ENCODE data around the gene NAMPT. TPM values are rescaled to one million over a fixed set of nuclear protein-coding genes. Genes with fewer than 3 reads are reported as not detected.

The NAMPT gene
- total and polyA plus RNA-seq, 9 of the 15 experiments (the other 6 are each of a cell fraction or from before 2014, with no cell fraction given) = 41.1 to 160 (median 106) TPM

GRCh38 chr7:106284714-106285050 is at the start of gene NAMPT (continued):
- TF ChIP-seq CBFB (CRISPR knock-in tag; IDR thresholded peaks at IDR 0.05) (no peak), SIN3A (IDR thresholded peaks at IDR 0.05; ENCODE audit: borderline replicate concordance in 2 of 2, control insufficient read depth in 1 of 2, low read depth in 2 of 2, low read length in 2 of 2) (peak in 1 of 2 experiments; percentile 54; a peak in 2 of 4 replicates), ZNF121 (CRISPR knock-in tag; conservative IDR thresholded peaks at IDR 0.05) (no peak), ETV5 (CRISPR knock-in tag; IDR thresholded peaks at IDR 0.05; ENCODE audit: low read depth) (no peak), RBFOX2 (IDR thresholded peaks at IDR 0.05; ENCODE audit: low read depth, low read length) (peak; percentile 95), POU5F1 (IDR thresholded peaks at IDR 0.05; ENCODE audit: borderline replicate concordance, low read depth, low read length, partially characterized antibody) (peak; percentile 59), SIRT6 (IDR thresholded peaks at IDR 0.05; ENCODE audit: low read depth, low read length) (no peak), FOS (IDR thresholded peaks at IDR 0.05; ENCODE audit: extremely low read depth, insufficient read length) (no peak), ZBTB1 (CRISPR knock-in tag; IDR thresholded peaks at IDR 0.05; ENCODE audit: borderline replicate concordance, low read depth) (peak; percentile 63; the same call in 1 of the 2 replicates), SRSF1 (IDR thresholded peaks at IDR 0.05; ENCODE audit: low read depth, low read length) (no peak), CEBPG (CRISPR knock-in tag; IDR thresholded peaks at IDR 0.05) (peak; percentile 48; the same call in 1 of the 2 replicates), CEBPG (tag; conservative IDR thresholded peaks at IDR 0.05 in 1 of 2, IDR thresholded peaks at IDR 0.05 in 1 of 2) (0 out of 4 replicates have a peak, but pooled peaks of 1 of the 2 experiments have one; percentile 18), HLTF (IDR thresholded peaks at IDR 0.05) (no peak), GTF2F1 (IDR thresholded peaks at IDR 0.05; ENCODE audit: low read depth, low read length) (peak; percentile 75; the same call in 1 of the 2 replicates), CBX5 (IDR thresholded peaks at IDR 0.05; ENCODE audit: borderline replicate concordance, low read depth) (no peak), TCF3 (CRISPR knock-in tag; IDR thresholded peaks at IDR 0.05) (no peak), XRCC3 (IDR thresholded peaks at IDR 0.05) (no peak), ZNF75A (CRISPR knock-in tag; IDR thresholded peaks at IDR 0.05) (no peak), NFE2 (IDR thresholded peaks at IDR 0.05; ENCODE audit: low read depth) (no peak), BACH1 (tag; IDR thresholded peaks at IDR 0.05) (no peak), E2F1 (CRISPR knock-in tag; IDR thresholded peaks at IDR 0.05) (no peak)
- TF ChIP-seq, protein P1, sequence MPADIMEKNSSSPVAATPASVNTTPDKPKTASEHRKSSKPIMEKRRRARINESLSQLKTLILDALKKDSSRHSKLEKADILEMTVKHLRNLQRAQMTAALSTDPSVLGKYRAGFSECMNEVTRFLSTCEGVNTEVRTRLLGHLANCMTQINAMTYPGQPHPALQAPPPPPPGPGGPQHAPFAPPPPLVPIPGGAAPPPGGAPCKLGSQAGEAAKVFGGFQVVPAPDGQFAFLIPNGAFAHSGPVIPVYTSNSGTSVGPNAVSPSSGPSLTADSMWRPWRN (IDR thresholded peaks at IDR 0.05; ENCODE audit: low read depth) = no peak
- TF ChIP-seq, protein P2, sequence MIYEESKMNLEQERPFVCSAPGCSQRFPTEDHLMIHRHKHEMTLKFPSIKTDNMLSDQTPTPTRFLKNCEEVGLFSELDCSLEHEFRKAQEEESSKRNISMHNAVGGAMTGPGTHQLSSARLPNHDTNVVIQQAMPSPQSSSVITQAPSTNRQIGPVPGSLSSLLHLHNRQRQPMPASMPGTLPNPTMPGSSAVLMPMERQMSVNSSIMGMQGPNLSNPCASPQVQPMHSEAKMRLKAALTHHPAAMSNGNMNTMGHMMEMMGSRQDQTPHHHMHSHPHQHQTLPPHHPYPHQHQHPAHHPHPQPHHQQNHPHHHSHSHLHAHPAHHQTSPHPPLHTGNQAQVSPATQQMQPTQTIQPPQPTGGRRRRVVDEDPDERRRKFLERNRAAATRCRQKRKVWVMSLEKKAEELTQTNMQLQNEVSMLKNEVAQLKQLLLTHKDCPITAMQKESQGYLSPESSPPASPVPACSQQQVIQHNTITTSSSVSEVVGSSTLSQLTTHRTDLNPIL (CRISPR knock-in tag; IDR thresholded peaks at IDR 0.05) = no peak
- TF ChIP-seq, protein P3, sequence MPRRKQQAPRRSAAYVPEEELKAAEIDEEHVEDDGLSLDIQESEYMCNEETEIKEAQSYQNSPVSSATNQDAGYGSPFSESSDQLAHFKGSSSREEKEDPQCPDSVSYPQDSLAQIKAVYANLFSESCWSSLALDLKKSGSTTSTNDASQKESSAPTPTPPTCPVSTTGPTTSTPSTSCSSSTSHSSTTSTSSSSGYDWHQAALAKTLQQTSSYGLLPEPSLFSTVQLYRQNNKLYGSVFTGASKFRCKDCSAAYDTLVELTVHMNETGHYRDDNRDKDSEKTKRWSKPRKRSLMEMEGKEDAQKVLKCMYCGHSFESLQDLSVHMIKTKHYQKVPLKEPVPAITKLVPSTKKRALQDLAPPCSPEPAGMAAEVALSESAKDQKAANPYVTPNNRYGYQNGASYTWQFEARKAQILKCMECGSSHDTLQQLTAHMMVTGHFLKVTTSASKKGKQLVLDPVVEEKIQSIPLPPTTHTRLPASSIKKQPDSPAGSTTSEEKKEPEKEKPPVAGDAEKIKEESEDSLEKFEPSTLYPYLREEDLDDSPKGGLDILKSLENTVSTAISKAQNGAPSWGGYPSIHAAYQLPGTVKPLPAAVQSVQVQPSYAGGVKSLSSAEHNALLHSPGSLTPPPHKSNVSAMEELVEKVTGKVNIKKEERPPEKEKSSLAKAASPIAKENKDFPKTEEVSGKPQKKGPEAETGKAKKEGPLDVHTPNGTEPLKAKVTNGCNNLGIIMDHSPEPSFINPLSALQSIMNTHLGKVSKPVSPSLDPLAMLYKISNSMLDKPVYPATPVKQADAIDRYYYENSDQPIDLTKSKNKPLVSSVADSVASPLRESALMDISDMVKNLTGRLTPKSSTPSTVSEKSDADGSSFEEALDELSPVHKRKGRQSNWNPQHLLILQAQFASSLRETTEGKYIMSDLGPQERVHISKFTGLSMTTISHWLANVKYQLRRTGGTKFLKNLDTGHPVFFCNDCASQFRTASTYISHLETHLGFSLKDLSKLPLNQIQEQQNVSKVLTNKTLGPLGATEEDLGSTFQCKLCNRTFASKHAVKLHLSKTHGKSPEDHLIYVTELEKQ (CRISPR knock-in tag; IDR thresholded peaks at IDR 0.05) = no peak

Data from K562 (cell line).